ENCODE results near the gene PGAP3.

GRCh38 chr17:39717660-39718059, 29.8 kb upstream of the PGAP3 start:
- TF ChIP-seq CTCF (IDR thresholded peaks at IDR 0.05) (no peak), POLR2AphosphoS5 (IDR thresholded peaks at IDR 0.05) (no peak)

All from upper lobe of left lung (tissue), 4 donors.